T1000 (cell line): Measurements from ENCODE around the gene ZBTB7C.

Experiments used
- DNase-seq: peaks from one replicate; lab custom pipeline; 2025; ENCODE audit warnings: mixed read lengths; lab: John Stamatoyannopoulos, UW

The ZBTB7C gene

GRCh38 chr18:48084041-48084757 lies 325.0 kb downstream of the ZBTB7C start:
- no peak for DNase-seq

DNA sequence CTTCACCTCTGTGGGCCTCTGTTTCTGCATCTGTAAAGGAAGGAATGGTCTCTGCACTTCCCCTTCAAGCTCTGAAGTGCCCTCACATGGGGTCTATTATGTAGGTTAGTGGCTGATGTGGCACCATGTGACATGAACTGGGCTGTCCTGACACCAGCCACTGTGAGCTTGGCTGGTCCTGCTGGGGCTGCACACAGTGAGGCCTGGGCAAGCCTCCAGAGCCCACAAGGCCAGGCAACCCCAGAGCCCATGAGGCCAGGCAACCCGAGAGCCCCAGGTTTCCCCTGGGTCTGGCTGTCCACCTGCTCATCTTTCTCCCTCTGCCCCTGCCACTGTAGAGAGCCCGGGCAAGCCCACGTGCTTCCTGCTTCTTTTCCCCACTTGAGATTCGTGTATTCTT lies 328.6 kb downstream of the ZBTB7C start:
- DNase-seq = no peak

- no peak for DNase-seq
Measured at GRCh38 chr18:48079885-48080284, 329.3 kb downstream of the ZBTB7C start.

DNA sequence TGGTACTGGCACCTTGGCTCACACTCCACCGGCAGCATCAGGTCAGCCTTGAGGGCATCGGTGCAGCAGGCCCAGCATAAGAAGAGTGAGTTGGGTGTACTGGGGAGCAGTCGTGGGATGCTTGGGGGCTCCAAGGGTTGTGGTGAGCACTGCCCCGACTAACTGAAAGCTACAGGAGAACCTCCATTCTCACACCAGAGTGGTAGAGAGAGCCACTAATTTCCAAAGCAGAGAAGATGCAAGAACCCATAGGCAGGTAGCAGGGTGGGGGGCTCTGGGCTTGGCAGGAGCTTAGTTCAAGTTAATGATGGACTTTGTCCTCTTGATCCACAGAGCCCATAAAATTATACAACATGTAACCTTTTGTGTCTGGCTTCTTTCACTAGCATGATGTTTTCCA lies 330.7 kb downstream of the ZBTB7C start:
- no peak for DNase-seq

DNA sequence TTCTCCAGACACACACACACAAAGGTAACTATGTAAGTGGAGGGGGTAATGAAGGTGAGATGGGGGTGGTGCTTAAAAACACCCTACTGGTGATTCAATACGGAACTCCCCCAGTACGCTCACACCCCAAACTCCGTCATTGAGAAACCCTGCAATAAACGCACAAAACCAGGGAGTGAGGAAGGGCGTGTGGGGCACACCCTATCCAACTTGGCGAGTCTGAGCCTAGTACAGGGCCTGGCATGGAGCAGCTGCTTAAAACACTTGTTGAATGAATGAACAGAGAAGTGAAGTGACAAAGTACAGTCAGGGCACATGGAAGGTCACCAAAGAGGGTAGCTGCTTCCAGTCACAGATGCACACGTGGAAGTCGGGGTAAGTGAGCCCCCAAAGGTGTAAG lies 331.9 kb downstream of the ZBTB7C start:
- no peak for DNase-seq

DNA sequence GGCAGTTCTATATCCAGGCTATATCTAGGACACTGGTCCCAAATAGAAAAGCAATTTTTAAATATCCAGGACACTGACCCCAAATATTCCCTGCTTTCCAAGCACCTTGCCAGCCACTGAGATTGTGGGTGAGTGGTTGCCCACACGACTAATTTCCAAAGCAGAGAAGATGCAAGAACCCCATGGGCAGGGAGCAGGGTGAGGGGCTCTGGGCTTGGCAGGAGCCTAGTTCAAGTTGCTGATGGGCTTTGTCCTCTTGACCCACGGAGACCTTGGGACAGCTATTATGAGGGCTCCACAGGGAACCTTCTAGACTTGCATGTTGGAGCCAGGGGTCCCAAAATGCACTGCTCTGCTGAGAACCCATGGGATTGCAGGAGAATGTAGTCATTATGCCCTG lies 332.7 kb downstream of the ZBTB7C start:
- no peak for DNase-seq

DNA sequence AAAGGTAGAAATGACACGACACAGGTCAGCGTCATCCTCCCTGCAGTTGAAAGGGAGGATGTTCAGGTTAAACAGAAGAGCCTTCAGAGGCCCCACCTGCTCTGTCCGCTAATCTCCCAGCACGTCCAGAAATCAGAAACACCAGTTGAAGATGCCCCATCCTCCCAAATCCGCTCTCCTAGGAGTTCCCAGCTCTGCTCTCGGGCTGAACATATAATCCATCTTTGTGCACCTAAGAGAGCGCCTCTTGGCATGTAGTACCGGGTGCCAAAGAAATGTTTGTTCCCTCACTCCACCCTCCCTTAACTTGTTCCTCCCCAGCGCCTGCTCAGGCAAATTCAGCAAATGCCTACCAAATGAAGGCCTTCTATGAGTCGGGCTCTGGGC lies 333.5 kb downstream of the ZBTB7C start:
- no peak for DNase-seq

DNA sequence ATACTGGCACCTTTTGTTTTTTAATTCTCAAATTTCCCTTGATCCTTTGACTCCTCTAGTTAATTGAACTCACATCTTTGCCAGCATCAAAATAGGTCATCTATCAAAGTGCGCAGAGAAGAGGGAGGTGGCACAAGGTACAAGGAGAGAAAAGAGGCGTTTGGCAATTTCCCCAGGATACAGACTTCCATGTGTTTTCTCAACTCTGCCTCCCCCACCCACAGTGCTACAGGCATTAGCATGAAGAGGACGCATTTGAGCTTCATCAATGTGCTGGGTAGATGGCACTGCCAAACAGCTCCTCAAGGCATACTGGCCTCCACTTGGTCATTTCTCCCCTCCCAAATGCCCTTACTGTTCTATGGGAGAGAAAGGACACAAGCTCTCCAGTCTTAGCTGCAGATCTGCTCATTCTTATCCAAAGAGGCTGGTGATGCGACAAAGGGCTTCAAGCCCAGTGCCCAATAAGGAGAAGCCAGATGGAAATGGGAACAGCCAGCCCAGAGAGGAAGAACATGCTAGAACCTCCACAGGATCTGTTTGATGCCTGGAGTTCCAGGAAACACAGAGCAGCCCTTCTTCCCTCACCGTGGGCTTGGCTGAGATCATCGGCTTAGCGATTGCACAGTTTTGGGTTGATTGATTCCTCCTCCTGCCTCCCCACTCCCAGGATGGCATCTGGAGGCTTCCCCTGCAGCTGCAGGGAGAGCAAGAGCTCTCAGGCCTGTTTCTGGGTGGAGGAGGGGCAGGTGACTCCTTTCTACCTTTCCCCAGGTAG lies 334.1 kb downstream of the ZBTB7C start:
- DNase-seq = no peak

GRCh38 chr18:48073211-48073930 lies 335.8 kb downstream of the ZBTB7C start:
- DNase-seq = no peak

- no peak for DNase-seq
Measured at GRCh38 chr18:48072428-48073204, 336.6 kb downstream of the ZBTB7C start.

DNA sequence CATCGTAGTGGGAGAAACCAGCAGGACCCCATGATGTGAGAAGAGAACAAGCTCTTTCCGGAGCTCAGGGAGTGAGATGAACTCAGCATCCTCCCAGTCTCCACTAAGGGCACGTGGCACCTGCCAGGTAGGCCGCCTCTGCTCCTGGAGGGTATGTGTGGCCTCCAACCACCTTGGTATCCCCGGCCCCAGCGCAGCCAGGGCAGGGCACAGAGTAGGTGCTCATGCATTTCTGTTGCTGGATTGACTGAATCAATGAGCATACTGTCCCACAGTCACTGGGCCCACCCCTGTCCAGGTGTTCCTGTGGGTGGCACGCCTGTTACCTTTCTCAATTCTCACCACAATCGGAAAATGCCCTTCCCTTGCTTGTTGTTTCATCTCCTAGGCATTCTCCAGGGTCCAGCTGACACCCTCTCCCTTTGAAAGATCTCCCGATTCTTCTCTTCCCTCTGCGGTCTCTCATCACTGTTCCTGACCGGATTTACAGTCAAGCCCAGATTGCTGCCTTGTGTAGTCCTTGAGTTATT lies 340.2 kb downstream of the ZBTB7C start:
- no peak for DNase-seq

- DNase-seq = no peak
Measured at GRCh38 chr18:48066225-48066652, 342.9 kb downstream of the ZBTB7C start.

DNA sequence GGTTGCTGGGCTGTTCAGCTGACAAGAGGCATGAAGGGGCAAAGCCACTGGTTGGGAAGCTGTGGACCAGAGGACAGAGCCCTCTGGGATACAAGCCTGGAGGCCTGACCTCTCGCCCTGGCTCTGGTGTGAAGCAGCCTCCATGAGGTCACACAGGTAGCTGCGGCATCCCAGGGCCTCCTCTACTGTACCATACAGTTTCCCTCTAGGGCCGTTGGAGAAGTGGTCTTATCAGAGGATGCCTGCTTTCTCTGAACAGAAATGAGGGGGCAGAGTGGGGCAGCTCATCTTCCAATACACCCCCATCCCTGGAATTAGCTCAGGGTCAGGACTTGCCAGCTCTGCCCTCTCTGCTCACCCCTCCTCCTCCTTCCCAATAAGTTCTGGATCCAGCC lies 343.6 kb downstream of the ZBTB7C start:
- no peak for DNase-seq

DNA sequence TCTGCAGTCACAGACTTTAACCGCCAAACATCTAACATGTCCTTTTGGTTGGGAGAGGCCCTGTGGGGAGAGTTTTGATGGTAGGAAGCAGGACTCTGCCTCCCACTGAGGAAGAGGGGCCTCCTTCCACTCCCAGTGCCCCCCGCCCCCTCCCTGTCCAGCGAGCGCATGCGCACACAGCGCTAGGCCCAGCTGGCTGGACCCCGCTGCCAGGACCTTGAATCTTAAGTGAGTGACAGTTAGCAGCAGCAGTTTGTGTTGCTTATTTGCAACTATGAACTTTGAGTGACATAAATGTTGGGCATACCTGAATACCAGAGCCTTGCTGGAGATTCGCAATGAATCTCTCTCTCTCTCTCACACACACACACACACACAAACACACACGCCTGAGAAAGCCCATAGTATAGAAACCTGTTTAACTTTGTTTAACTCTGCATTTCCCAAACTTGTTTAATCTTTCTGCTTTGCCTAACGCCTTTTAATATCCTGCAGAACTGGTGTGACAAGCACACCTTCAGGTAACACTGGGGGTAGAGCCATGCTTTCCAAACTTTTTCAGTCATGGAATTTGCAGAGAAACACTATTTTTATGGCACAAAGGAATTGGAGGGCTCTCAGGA lies 344.1 kb downstream of the ZBTB7C start:
- DNase-seq = no peak

DNA sequence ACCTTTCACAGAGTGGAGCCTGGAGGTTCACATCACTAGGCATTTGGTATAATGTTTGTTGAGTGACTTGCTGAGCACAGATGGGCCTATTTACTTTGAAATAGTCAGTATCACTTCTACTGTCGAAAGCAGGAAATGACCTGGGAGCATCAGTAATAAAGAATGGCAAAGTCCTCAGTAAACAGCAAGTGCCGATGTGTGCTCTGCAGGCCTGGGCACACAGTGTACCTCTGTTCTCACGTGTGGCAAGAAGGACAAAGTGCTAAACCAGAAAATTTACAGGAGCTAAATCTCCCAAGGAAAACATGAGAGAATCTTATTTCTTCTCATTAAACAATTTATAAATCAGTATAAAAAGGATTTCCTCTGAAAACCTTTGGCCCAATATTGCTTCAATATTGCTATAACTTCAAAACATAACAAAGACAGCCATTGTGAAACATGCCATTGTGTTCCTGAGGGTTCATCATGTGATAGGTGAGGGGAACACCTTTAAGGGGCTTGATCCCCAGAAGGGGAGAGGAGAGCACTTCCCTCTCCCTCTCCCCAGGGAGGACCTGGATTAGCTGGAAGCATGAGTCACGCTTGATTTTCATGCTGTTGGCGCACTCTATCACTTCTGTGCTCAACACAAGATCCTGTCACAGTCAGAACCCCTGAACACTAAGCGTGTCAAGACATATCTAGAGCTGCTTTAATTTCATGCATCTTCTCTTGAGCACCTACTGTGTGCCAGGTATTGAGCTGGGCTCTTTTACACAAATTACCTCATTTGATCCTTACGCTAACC lies 347.2 kb downstream of the ZBTB7C start:
- no peak for DNase-seq

DNA sequence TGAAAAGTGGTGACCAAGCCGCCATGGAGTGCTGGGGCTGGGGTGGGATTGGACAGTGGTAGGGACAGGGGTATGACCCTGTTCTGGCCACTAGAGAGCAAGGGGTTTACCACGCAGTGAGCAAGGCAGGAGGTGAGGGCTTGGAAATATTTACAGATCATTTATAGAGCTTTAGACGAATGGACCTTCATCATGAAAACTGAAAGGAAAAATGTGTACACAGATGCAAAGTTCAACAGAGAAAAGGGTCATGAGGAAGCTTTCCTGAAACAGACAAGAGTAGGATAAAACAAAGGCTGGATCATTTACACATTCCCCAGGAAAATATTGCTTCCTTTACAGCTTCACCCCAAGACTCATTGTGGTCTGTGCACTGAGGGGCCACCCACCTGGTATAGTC lies 348.2 kb downstream of the ZBTB7C start:
- no peak for DNase-seq

DNA sequence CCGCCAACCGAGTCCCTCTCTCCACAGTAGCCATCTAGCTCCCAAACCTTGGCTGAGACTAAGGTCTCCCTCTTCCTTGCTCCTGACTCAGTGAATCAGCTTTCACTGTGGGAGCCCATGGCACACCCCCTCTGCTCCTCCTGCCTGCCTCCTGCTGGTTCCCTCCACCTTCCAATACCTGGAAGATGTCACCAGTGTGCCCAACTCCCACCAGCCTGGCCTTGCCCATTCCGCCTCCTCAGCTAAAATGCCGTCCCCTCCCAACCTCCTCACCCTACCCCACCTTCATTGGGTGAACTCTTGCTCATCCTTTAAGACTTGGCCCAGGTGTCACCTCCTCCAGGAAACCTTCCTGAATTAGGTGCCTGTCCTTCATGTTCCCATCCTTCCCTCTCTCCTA lies 348.8 kb downstream of the ZBTB7C start:
- no peak for DNase-seq

DNA sequence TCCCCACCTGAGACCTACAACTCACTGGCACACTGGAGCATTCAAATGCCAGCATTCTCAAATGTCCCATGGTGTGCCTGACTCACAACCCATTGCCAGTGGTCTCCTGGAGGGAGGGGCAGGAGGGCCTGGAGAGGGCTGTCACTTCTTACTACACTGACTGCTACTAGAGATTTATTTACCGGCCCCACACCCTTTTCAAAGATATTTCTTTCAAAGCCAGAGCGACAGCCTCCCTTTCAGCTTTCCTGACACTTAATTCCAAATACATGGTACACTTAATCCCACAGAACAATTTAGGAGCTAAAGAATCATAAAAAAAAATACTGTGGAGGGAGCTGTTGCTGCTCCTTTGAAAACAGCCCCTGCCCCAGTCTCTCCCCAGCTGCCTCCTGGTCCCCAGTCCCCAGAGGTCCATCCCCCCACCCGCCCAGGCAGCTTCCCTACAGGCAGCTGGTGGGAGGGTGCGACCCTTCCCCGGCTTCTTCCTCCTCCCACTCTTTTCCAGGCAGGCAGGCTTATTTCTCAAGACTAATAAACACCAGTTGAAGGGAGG lies 349.6 kb downstream of the ZBTB7C start:
- DNase-seq = no peak

- no peak for DNase-seq
Measured at GRCh38 chr18:48058486-48058885, 350.7 kb downstream of the ZBTB7C start.

DNA sequence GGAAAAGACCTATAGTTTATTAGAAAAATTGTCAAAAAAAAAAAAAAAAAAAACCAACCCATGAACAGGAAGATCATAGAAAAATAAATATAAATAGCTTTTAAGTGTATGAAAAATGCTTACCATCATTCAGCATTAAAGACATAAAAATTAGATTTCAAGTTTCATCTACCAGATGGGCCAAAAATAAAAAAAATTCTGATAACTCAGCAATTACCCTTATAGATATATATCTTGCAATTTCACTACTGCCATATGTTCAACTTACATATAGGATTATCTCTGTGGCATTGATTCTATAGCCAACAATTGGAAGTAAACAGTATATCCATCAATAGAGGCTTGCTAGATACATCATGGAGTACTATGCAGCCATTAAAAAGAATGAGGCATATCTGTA lies 352.2 kb downstream of the ZBTB7C start:
- no peak for DNase-seq
